Measurements from ENCODE around the gene RALY.
A peak's percentile ranks its signal among the peaks of the same experiment; 100 is the strongest.

The RALY gene

GRCh38 chr20:33976959-33977358 lies 16.8 kb upstream of the RALY start:
- no peaks in the 10 kb centered on the region for H3K4me1 ChIP-seq (ENCODE audit: insufficient read depth, low read length)
- no peaks in the 10 kb centered on the region for H3K27me3 ChIP-seq (ENCODE audit: insufficient read depth, low read length)
- no peak overlapping the region for H3K4me3 ChIP-seq (ENCODE audit: low read length)
- no peaks in the 10 kb centered on the region for H3K36me3 ChIP-seq (ENCODE audit: insufficient read depth, low read length)
- H3K9me3 ChIP-seq (ENCODE audit: low read length) = no peaks in the 10 kb centered on the region
- no peak overlapping the region for H2AFZ ChIP-seq (ENCODE audit: low read depth, low read length)

GRCh38 chr20:33977535-33977934 lies 16.2 kb upstream of the RALY start:
- Histone ChIP-seq H3K27me3 (ENCODE audit: insufficient read depth, low read length) (no peaks in the 10 kb centered on the region), H3K4me3 (ENCODE audit: low read length) (no peak overlapping the region), H2AFZ (ENCODE audit: low read depth, low read length) (no peak overlapping the region), H3K9me3 (ENCODE audit: low read length) (no peaks in the 10 kb centered on the region), H3K4me1 (ENCODE audit: insufficient read depth, low read length) (no peaks in the 10 kb centered on the region), H3K36me3 (ENCODE audit: insufficient read depth, low read length) (no peaks in the 10 kb centered on the region)

GRCh38 chr20:33979094-33979493 lies 14.6 kb upstream of the RALY start:
- peaks cover 4% of the 10 kb centered on the region for H3K4me1 ChIP-seq (ENCODE audit: insufficient read depth, low read length)
- H3K27me3 ChIP-seq (ENCODE audit: insufficient read depth, low read length) = no peaks in the 10 kb centered on the region
- H2AFZ ChIP-seq (ENCODE audit: low read depth, low read length) = no peak overlapping the region
- no peaks in the 10 kb centered on the region for H3K9me3 ChIP-seq (ENCODE audit: low read length)
- no peak overlapping the region for H3K4me3 ChIP-seq (ENCODE audit: low read length)
- H3K36me3 ChIP-seq (ENCODE audit: insufficient read depth, low read length) = no peaks in the 10 kb centered on the region

- Histone ChIP-seq H3K27me3 (ENCODE audit: insufficient read depth, low read length) (no peaks in the 10 kb centered on the region), H3K9me3 (ENCODE audit: low read length) (no peaks in the 10 kb centered on the region), H3K4me1 (ENCODE audit: insufficient read depth, low read length) (peaks cover 8% of the 10 kb centered on the region), H3K36me3 (ENCODE audit: insufficient read depth, low read length) (no peaks in the 10 kb centered on the region), H2AFZ (ENCODE audit: low read depth, low read length) (no peak overlapping the region), H3K4me3 (ENCODE audit: low read length) (no peak overlapping the region)
Measured at GRCh38 chr20:33981347-33981746, 12.4 kb upstream of the RALY start.

- H3K9me3 ChIP-seq (ENCODE audit: low read length) = no peaks in the 10 kb centered on the region
- peaks cover 8% of the 10 kb centered on the region for H3K4me1 ChIP-seq (ENCODE audit: insufficient read depth, low read length)
- H3K4me3 ChIP-seq (ENCODE audit: low read length) = no peak overlapping the region
- H3K27me3 ChIP-seq (ENCODE audit: insufficient read depth, low read length) = no peaks in the 10 kb centered on the region
- no peaks in the 10 kb centered on the region for H3K36me3 ChIP-seq (ENCODE audit: insufficient read depth, low read length)
- no peak overlapping the region for H2AFZ ChIP-seq (ENCODE audit: low read depth, low read length)
Measured at GRCh38 chr20:33981964-33982363, 11.7 kb upstream of the RALY start.

GRCh38 chr20:33983371-33983770 lies 10.3 kb upstream of the RALY start:
- peaks cover 8% of the 10 kb centered on the region for H3K4me1 ChIP-seq (ENCODE audit: insufficient read depth, low read length)
- H3K9me3 ChIP-seq (ENCODE audit: low read length) = no peaks in the 10 kb centered on the region
- no peaks in the 10 kb centered on the region for H3K36me3 ChIP-seq (ENCODE audit: insufficient read depth, low read length)
- H2AFZ ChIP-seq (ENCODE audit: low read depth, low read length) = no peak overlapping the region
- no peaks in the 10 kb centered on the region for H3K27me3 ChIP-seq (ENCODE audit: insufficient read depth, low read length)
- H3K4me3 ChIP-seq (ENCODE audit: low read length) = no peak overlapping the region

- H3K36me3 ChIP-seq (ENCODE audit: insufficient read depth, low read length) = no peaks in the 10 kb centered on the region
- no peak overlapping the region for H2AFZ ChIP-seq (ENCODE audit: low read depth, low read length)
- H3K27me3 ChIP-seq (ENCODE audit: insufficient read depth, low read length) = no peaks in the 10 kb centered on the region
- no peak overlapping the region for H3K4me3 ChIP-seq (ENCODE audit: low read length)
- no peaks in the 10 kb centered on the region for H3K9me3 ChIP-seq (ENCODE audit: low read length)
- H3K4me1 ChIP-seq (ENCODE audit: insufficient read depth, low read length) = peaks cover 8% of the 10 kb centered on the region
Measured at GRCh38 chr20:33984182-33984719, 9.5 kb upstream of the RALY start.

- Histone ChIP-seq H3K9me3 (ENCODE audit: low read length) (no peaks in the 10 kb centered on the region), H3K27me3 (ENCODE audit: insufficient read depth, low read length) (no peaks in the 10 kb centered on the region), H3K4me3 (ENCODE audit: low read length) (no peak overlapping the region), H2AFZ (ENCODE audit: low read depth, low read length) (no peak overlapping the region), H3K36me3 (ENCODE audit: insufficient read depth, low read length) (no peaks in the 10 kb centered on the region), H3K4me1 (ENCODE audit: insufficient read depth, low read length) (peaks cover 8% of the 10 kb centered on the region)
Measured at GRCh38 chr20:33985280-33985679, 8.4 kb upstream of the RALY start.

- Histone ChIP-seq H3K4me3 (ENCODE audit: low read length) (no peak overlapping the region), H3K36me3 (ENCODE audit: insufficient read depth, low read length) (no peaks in the 10 kb centered on the region), H2AFZ (ENCODE audit: low read depth, low read length) (no peak overlapping the region), H3K9me3 (ENCODE audit: low read length) (no peaks in the 10 kb centered on the region), H3K4me1 (ENCODE audit: insufficient read depth, low read length) (peaks cover 8% of the 10 kb centered on the region), H3K27me3 (ENCODE audit: insufficient read depth, low read length) (no peaks in the 10 kb centered on the region)
Measured at GRCh38 chr20:33985830-33986229, 7.9 kb upstream of the RALY start.

- H3K27me3 ChIP-seq (ENCODE audit: insufficient read depth, low read length) = no peaks in the 10 kb centered on the region
- H3K36me3 ChIP-seq (ENCODE audit: insufficient read depth, low read length) = no peaks in the 10 kb centered on the region
- no peak overlapping the region for H3K4me3 ChIP-seq (ENCODE audit: low read length)
- peaks cover 8% of the 10 kb centered on the region for H3K4me1 ChIP-seq (ENCODE audit: insufficient read depth, low read length)
- H2AFZ ChIP-seq (ENCODE audit: low read depth, low read length) = no peak overlapping the region
- H3K9me3 ChIP-seq (ENCODE audit: low read length) = no peaks in the 10 kb centered on the region
Measured at GRCh38 chr20:33986560-33987216, 7.0 kb upstream of the RALY start.

- H3K9me3 ChIP-seq (ENCODE audit: low read length) = no peaks in the 10 kb centered on the region
- H3K4me1 ChIP-seq (ENCODE audit: insufficient read depth, low read length) = peaks cover 10% of the 10 kb centered on the region
- no peaks in the 10 kb centered on the region for H3K27me3 ChIP-seq (ENCODE audit: insufficient read depth, low read length)
- H2AFZ ChIP-seq (ENCODE audit: low read depth, low read length) = no peak overlapping the region
- H3K4me3 ChIP-seq (ENCODE audit: low read length) = no peak overlapping the region
- no peaks in the 10 kb centered on the region for H3K36me3 ChIP-seq (ENCODE audit: insufficient read depth, low read length)
Measured at GRCh38 chr20:33990075-33990474, 3.6 kb upstream of the RALY start.

GRCh38 chr20:33991502-33991901 lies 2.2 kb upstream of the RALY start:
- H3K36me3 ChIP-seq (ENCODE audit: insufficient read depth, low read length) = no peaks in the 10 kb centered on the region
- no peak overlapping the region for H3K4me3 ChIP-seq (ENCODE audit: low read length)
- H3K4me1 ChIP-seq (ENCODE audit: insufficient read depth, low read length) = peaks cover 24% of the 10 kb centered on the region
- H2AFZ ChIP-seq (ENCODE audit: low read depth, low read length) = no peak overlapping the region
- H3K27me3 ChIP-seq (ENCODE audit: insufficient read depth, low read length) = no peaks in the 10 kb centered on the region
- no peaks in the 10 kb centered on the region for H3K9me3 ChIP-seq (ENCODE audit: low read length)

- Histone ChIP-seq H3K36me3 (ENCODE audit: insufficient read depth, low read length) (peaks cover 6% of the 10 kb centered on the region), H3K4me1 (ENCODE audit: insufficient read depth, low read length) (peaks cover 28% of the 10 kb centered on the region), H2AFZ (ENCODE audit: low read depth, low read length) (no peak overlapping the region), H3K9me3 (ENCODE audit: low read length) (no peaks in the 10 kb centered on the region), H3K4me3 (ENCODE audit: low read length) (peak overlapping the region; percentile 54), H3K27me3 (ENCODE audit: insufficient read depth, low read length) (no peaks in the 10 kb centered on the region)
Measured at GRCh38 chr20:33992145-33992922, 1.4 kb upstream of the RALY start.

All from neuron (in vitro differentiated cells).